Aorta (tissue), 5 donors: ENCODE data around the gene CAMK2D. TPM values are rescaled to one million over a fixed set of nuclear protein-coding genes. Genes with fewer than 3 reads are reported as not detected.

ENCODE experiments used
- ATAC-seq: fragments of 200-7000 bp; cut with Tn5 transposase; one replicate; pipeline ENCODE4 v1.9.1; 2022; ENCODE audit warnings: moderate library complexity; ENCODE audit not compliant: low FRiP score
- DNase-seq, 2 donors: peaks; one replicate each; pipeline ENCODE4 v3.0.0-alpha.2; 2020
- H3K27ac ChIP-seq, 2 donors: one replicate each; pipeline ENCODE4 v1.5.1; 2013; ENCODE audit warnings: low read length in 2 of 2, mild to moderate bottlenecking in 2 of 2, moderate library complexity in 2 of 2, control low read depth in 1 of 2, inconsistent platforms in 1 of 2, low read depth in 1 of 2
- H3K27me3 ChIP-seq, 2 donors: one replicate each; pipeline ENCODE4 v1.6.1; 2013; ENCODE audit warnings: control low read depth in 1 of 2, low read length in 1 of 2, mild to moderate bottlenecking in 1 of 2, moderate library complexity in 1 of 2; ENCODE audit not compliant: insufficient read depth in 2 of 2, control insufficient read depth in 1 of 2
- H3K36me3 ChIP-seq, 2 donors: one replicate each; pipeline ENCODE4 v1.6.1; 2013; ENCODE audit warnings: control low read depth in 1 of 2, low read length in 1 of 2, mild to moderate bottlenecking in 1 of 2; ENCODE audit not compliant: insufficient read depth in 2 of 2, control insufficient read depth in 1 of 2
- H3K4me1 ChIP-seq, 2 donors: one replicate each; pipeline ENCODE4 v1.6.1; 2013; ENCODE audit warnings: low read length in 2 of 2, control low read depth in 1 of 2, mild to moderate bottlenecking in 1 of 2, moderate library complexity in 1 of 2; ENCODE audit not compliant: insufficient read depth in 2 of 2, control insufficient read depth in 1 of 2
- H3K4me3 ChIP-seq, 2 donors: one replicate each; pipeline ENCODE4 v1.5.1; 2013; ENCODE audit warnings: low read length in 2 of 2, control low read depth in 1 of 2, mild to moderate bottlenecking in 1 of 2
- H3K9me3 ChIP-seq: one replicate; pipeline ENCODE4 v1.6.1; 2013; ENCODE audit warnings: mild to moderate bottlenecking, low read length; ENCODE audit not compliant: control insufficient read depth
- WGBS, 2 donors: extraction: QIAGEN DNeasy Blood & Tissue Kit; methylation state at CpG; one replicate each; pipeline ENCODE4 v1.1.7; 2013; 5-methylcytosine and 5-hydroxymethylcytosine counted together
- intact Hi-C, 2 donors: fragments of 100-400 bp; cut with DNase I; formaldehyde crosslinking; loops; one replicate each; pipeline versions ENCODE4 v1.14.2 to v1.15.0; 2022
- polyA plus RNA-seq, 2 donors: library from polyadenylated mRNA; stranded (reverse); fragments of 200-250 nt; gene quantifications; one replicate each; pipeline ENCODE4 v1.2.3, GENCODE V29; 2013
- total RNA-seq, 2 donors: library from RNA; stranded (reverse); fragmentation: NEBNext Ultra II Directional; extraction: Animal tissue kit (Norgen Biotek cat#: 25700); gene quantifications; one replicate each; pipeline ENCODE4 v1.2.1, GENCODE V29; 2021
- donor health status: healthy with polysubstance abuse.
- donor health status: Bipolar disorder and iron deficiency.
- donor health status: DM: no; HTN: no; CAD: no.
- donor health status: DM: no; HTN: no; CAD: no.
- donor health status: DM: yes; HTN: yes; CAD: no.

CAMK2D gene
- total and polyA plus RNA-seq, 4 donors: 18.7 to 71.8 (median 37.7) TPM

- intact Hi-C loops: no loop called here
- DNase-seq: no peak
- H3K4me1 ChIP-seq: peaks cover 4 to 5% of the 10 kb centered on the region in 2 donors
- no peak for ATAC-seq
- WGBS, 2 donors: 98% methylated on average over 1 of the region's 1 CpG
- no peaks in the 10 kb centered on the region for H3K27me3 ChIP-seq
- peak overlapping the region in 1 of 2 donors; percentile 40 for H3K27ac ChIP-seq
- no peaks in the 10 kb centered on the region for H3K9me3 ChIP-seq
- no peak overlapping the region for H3K4me3 ChIP-seq
- no peaks in the 10 kb centered on the region for H3K36me3 ChIP-seq
These were observed 102.4 kb downstream of the CAMK2D start for GRCh38 chr4:113659127-113659526.

GRCh38 chr4:113657586-113658233, 103.8 kb downstream of the CAMK2D start:
- intact Hi-C loops: no loop called here
- Histone ChIP-seq H3K27ac (peak overlapping the region in 1 of 2 donors; percentile 40), H3K4me3 (no peak overlapping the region), H3K27me3 (no peaks in the 10 kb centered on the region), H3K36me3 (no peaks in the 10 kb centered on the region), H3K9me3 (no peaks in the 10 kb centered on the region), H3K4me1 (peaks cover 3 to 4% of the 10 kb centered on the region in 2 donors)
- 17 to 21% methylated on average over 3 of the region's 3 CpGs for WGBS, 2 donors
- DNase-seq (no peak), ATAC-seq (no peak)

GRCh38 chr4:113653871-113654270, 107.7 kb downstream of the CAMK2D start:
- Histone ChIP-seq H3K36me3 (no peaks in the 10 kb centered on the region), H3K4me3 (no peak overlapping the region), H3K27ac (no peak overlapping the region), H3K4me1 (peaks cover 0 to 4% of the 10 kb centered on the region in 2 donors), H3K27me3 (no peaks in the 10 kb centered on the region), H3K9me3 (no peaks in the 10 kb centered on the region)
- intact Hi-C loops: no loop called here
- ATAC-seq (no peak), DNase-seq (no peak)
- 59 to 73% methylated on average over 3 of the region's 3 CpGs for WGBS, 2 donors

- WGBS, 2 donors: 86% methylated on average over 2 of the region's 2 CpGs
- H3K9me3 ChIP-seq: no peaks in the 10 kb centered on the region
- peaks cover 5 to 6% of the 10 kb centered on the region in 2 donors for H3K4me1 ChIP-seq
- intact Hi-C loops: no loop called here
- ATAC-seq: no peak
- H3K4me3 ChIP-seq: no peak overlapping the region
- H3K27me3 ChIP-seq: no peaks in the 10 kb centered on the region
- no peak for DNase-seq
- H3K27ac ChIP-seq: no peak overlapping the region
- no peaks in the 10 kb centered on the region for H3K36me3 ChIP-seq
These were observed 115.1 kb downstream of the CAMK2D start for GRCh38 chr4:113646442-113646822.

- no peak overlapping the region for H3K4me3 ChIP-seq
- no peaks in the 10 kb centered on the region for H3K27me3 ChIP-seq
- H3K27ac ChIP-seq: peak overlapping the region in 1 of 2 donors; percentile 27
- DNase-seq (no peak), ATAC-seq (peak; percentile 59)
- H3K4me1 ChIP-seq: peaks cover 5 to 6% of the 10 kb centered on the region in 2 donors
- intact Hi-C loops: no loop called here
- H3K36me3 ChIP-seq: no peaks in the 10 kb centered on the region
- 58 to 64% methylated on average over 5 of the region's 5 CpGs for WGBS, 2 donors
- no peaks in the 10 kb centered on the region for H3K9me3 ChIP-seq
These were observed 115.6 kb downstream of the CAMK2D start for GRCh38 chr4:113645771-113646441.

GRCh38 chr4:113645288-113645687, 116.2 kb downstream of the CAMK2D start:
- H3K36me3 ChIP-seq: no peaks in the 10 kb centered on the region
- no peak overlapping the region for H3K4me3 ChIP-seq
- H3K4me1 ChIP-seq: peaks cover 5 to 6% of the 10 kb centered on the region in 2 donors
- H3K27me3 ChIP-seq: no peaks in the 10 kb centered on the region
- 94 to 96% methylated on average over 1 of the region's 1 CpG for WGBS, 2 donors
- no peak for ATAC-seq
- intact Hi-C loops: no loop called here
- DNase-seq: no peak
- no peak overlapping the region for H3K27ac ChIP-seq
- no peaks in the 10 kb centered on the region for H3K9me3 ChIP-seq

- Histone ChIP-seq H3K27me3 (no peaks in the 10 kb centered on the region), H3K9me3 (no peaks in the 10 kb centered on the region), H3K4me1 (peaks cover 6% of the 10 kb centered on the region in 2 donors), H3K36me3 (no peaks in the 10 kb centered on the region), H3K27ac (no peak overlapping the region), H3K4me3 (no peak overlapping the region)
- intact Hi-C loops: no loop called here
- no peak for DNase-seq
- 95 to 100% methylated on average over 1 of the region's 1 CpG for WGBS, 2 donors
- ATAC-seq: no peak
These were observed 117.1 kb downstream of the CAMK2D start for GRCh38 chr4:113644398-113644797.

- no peak for ATAC-seq
- intact Hi-C loops: no loop called here
- Histone ChIP-seq H3K27ac (no peak overlapping the region), H3K4me3 (no peak overlapping the region), H3K9me3 (no peaks in the 10 kb centered on the region), H3K27me3 (no peaks in the 10 kb centered on the region), H3K36me3 (no peaks in the 10 kb centered on the region), H3K4me1 (peaks cover 6 to 8% of the 10 kb centered on the region in 2 donors)
- WGBS, 2 donors: 52% methylated on average over 4 of the region's 4 CpGs
- no peak for DNase-seq
These were observed 118.0 kb downstream of the CAMK2D start for GRCh38 chr4:113643505-113643904.

- H3K27me3 ChIP-seq: no peaks in the 10 kb centered on the region
- H3K9me3 ChIP-seq: no peaks in the 10 kb centered on the region
- no peak overlapping the region for H3K4me3 ChIP-seq
- H3K4me1 ChIP-seq: peaks cover 8 to 14% of the 10 kb centered on the region in 2 donors
- ATAC-seq: no peak
- no peak overlapping the region for H3K27ac ChIP-seq
- 91% methylated on average over 1 of the region's 1 CpG for WGBS, 2 donors
- intact Hi-C loops: no loop called here
- no peaks in the 10 kb centered on the region for H3K36me3 ChIP-seq
- no peak for DNase-seq
These were observed 120.5 kb downstream of the CAMK2D start for GRCh38 chr4:113641025-113641431.
